ENCODE data around the gene FAM193A.
"Not testable (repeated sequence)": the region's sequence is repeated elsewhere in the genome, so short reads cannot be mapped to it uniquely, and the experiment has no call there.

The FAM193A gene

GRCh38 chr4:2761035-2761923 is 224.8 kb downstream of the FAM193A start:
- Histone ChIP-seq H3K9me3 (ENCODE audit: insufficient read depth, low read length) (no peaks in the 10 kb centered on the region), H3K4me2 (ENCODE audit: low read depth, low read length, poor library complexity, severe bottlenecking) (no peak overlapping the region), H3K27me3 (ENCODE audit: low read length) (no peaks in the 10 kb centered on the region), H4K20me1 (ENCODE audit: low read depth, low read length) (no peaks in the 10 kb centered on the region), H3K27ac (ENCODE audit: low read depth, low read length) (no peak overlapping the region), H2AFZ (ENCODE audit: low read depth, low read length, severe bottlenecking) (no peak overlapping the region), H3K9ac (ENCODE audit: low read length) (no peak overlapping the region), H3K36me3 (ENCODE audit: low read length) (no peaks in the 10 kb centered on the region), H3K79me2 (ENCODE audit: insufficient read depth, low read length) (no peaks in the 10 kb centered on the region), H3F3A (ENCODE audit: insufficient read depth) (peaks cover 8% of the 10 kb centered on the region), H3K9me2 (replicated peaks; ENCODE audit: insufficient read depth, low read length) (no peaks in the 10 kb centered on the region), H3K4me3 (ENCODE audit: insufficient read depth, low read length, poor library complexity, severe bottlenecking) (no peak overlapping the region)
- TF ChIP-seq CTCF (IDR thresholded peaks at IDR 0.05; ENCODE audit: insufficient read depth, low read length, poor library complexity, severe bottlenecking) = no peak
- TF ChIP-seq EZH2phosphoT487 (conservative IDR thresholded peaks at IDR 0.05; ENCODE audit: low read length) = no peak

DNA sequence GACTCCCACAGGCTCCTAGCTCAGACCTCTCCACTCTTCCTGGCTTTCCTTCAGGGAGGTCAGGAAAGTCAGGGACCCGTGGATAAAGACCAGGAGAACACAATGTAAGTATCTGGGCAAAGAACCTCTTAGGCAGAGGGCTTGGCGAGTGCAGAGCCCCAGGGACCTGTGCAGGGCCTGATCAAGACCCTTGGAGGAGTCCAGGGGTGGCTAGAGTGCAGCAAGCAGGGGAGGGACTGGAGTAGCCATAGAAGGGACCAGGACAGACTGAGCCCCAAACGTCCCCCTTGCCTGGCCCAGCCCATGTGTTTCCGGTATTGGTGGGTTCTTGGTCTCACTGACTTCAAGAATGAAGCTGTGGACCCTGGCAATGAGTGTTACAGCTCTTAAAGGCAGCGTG is 225.6 kb downstream of the FAM193A start:
- H3K4me2 ChIP-seq (ENCODE audit: low read depth, low read length, poor library complexity, severe bottlenecking) = no peak overlapping the region
- H3K4me3 ChIP-seq (ENCODE audit: insufficient read depth, low read length, poor library complexity, severe bottlenecking) = no peak overlapping the region
- H3K9ac ChIP-seq (ENCODE audit: low read length) = no peak overlapping the region
- no peak overlapping the region for H3K27ac ChIP-seq (ENCODE audit: low read depth, low read length)
- TF ChIP-seq CTCF (IDR thresholded peaks at IDR 0.05; ENCODE audit: insufficient read depth, low read length, poor library complexity, severe bottlenecking) = no peak
- no peak for TF ChIP-seq EZH2phosphoT487 (conservative IDR thresholded peaks at IDR 0.05; ENCODE audit: low read length)
- H3K9me2 ChIP-seq (replicated peaks; ENCODE audit: insufficient read depth, low read length) = no peaks in the 10 kb centered on the region
- no peaks in the 10 kb centered on the region for H4K20me1 ChIP-seq (ENCODE audit: low read depth, low read length)
- no peaks in the 10 kb centered on the region for H3K27me3 ChIP-seq (ENCODE audit: low read length)
- H3K79me2 ChIP-seq (ENCODE audit: insufficient read depth, low read length) = no peaks in the 10 kb centered on the region
- H2AFZ ChIP-seq (ENCODE audit: low read depth, low read length, severe bottlenecking) = no peak overlapping the region
- no peaks in the 10 kb centered on the region for H3K36me3 ChIP-seq (ENCODE audit: low read length)
- H3F3A ChIP-seq (ENCODE audit: insufficient read depth) = peaks cover 4% of the 10 kb centered on the region
- no peaks in the 10 kb centered on the region for H3K9me3 ChIP-seq (ENCODE audit: insufficient read depth, low read length)

DNA sequence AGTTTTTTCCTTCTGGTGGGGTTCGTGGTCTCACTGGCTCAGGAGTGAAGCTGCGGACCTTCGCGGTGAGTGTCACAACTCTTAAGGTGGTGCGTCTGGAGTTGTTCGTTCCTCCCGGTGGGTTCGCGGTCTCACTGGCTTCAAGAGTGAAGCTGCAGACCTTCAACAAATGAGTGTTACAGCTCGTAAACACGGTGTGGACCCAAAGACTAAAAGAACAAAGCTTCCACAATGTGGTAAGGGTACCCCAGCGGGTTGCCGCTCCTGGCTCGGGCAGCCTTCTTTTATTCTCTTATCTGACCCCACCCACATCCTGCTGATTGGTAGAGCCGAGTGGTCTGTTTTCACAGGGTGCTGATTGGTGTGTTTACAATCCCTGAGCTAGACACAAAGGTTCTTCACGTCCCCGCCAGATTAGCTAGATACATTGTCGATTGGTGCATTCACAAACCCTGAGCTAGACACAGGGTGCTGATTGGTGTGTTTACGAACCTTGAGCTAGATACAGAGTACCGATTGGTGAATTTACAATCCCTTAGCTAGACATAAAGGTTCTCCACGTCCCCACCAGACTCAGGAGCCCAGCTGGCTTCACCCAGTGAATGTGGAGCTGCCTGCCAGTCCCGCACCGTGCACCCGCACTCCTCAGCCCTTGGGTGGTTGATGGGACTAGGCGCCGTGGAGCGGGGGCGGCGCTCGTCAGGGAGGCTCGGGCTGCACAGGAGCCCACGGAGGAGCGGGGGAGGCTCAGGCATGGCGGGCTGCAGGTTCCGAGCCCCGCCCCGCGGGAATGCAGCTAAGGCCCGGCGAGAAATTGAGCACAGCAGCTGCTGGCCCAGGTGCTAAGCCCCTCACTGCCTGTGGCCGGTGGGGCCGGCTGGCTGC is 226.3 kb downstream of the FAM193A start:
- not testable (repeated sequence) for H3K36me3 ChIP-seq (ENCODE audit: low read length); H3K4me2 ChIP-seq (ENCODE audit: low read depth, low read length, poor library complexity, severe bottlenecking); H3K9me2 ChIP-seq (replicated peaks; ENCODE audit: insufficient read depth, low read length); H3K9me3 ChIP-seq (ENCODE audit: insufficient read depth, low read length); H3K27me3 ChIP-seq (ENCODE audit: low read length); H3K9ac ChIP-seq (ENCODE audit: low read length); H3K27ac ChIP-seq (ENCODE audit: low read depth, low read length); H4K20me1 ChIP-seq (ENCODE audit: low read depth, low read length); H3F3A ChIP-seq (ENCODE audit: insufficient read depth); H2AFZ ChIP-seq (ENCODE audit: low read depth, low read length, severe bottlenecking); H3K4me3 ChIP-seq (ENCODE audit: insufficient read depth, low read length, poor library complexity, severe bottlenecking); H3K79me2 ChIP-seq (ENCODE audit: insufficient read depth, low read length)

All from SU-DHL-6 (cell line).